HCT116 (cell line): ENCODE data around the gene CENPB. TPM values are rescaled to one million over a fixed set of nuclear protein-coding genes. Genes with fewer than 3 reads are reported as not detected.

Source experiments
- ATAC-seq: fragments of 200-7000 bp; cut with Tn5 transposase; 2 replicates; pipeline ENCODE4 v1.9.1; 2020; ENCODE audit warnings: mild to moderate bottlenecking, moderate library complexity
- BruUV-seq: library from RNA; stranded (reverse); fragments of 400-500 nt; replicated peaks from 2 replicates; lab custom pipeline; 2021; lab: Mats Ljungman, UMichigan
- CTCF ChIA-PET: fragments of 300-600 bp; sonication (Branson Sonifier 250); formaldehyde crosslinking; loops from one replicate; lab custom pipeline; 2021; ENCODE audit warnings: antibody characterized with exemption; lab: Charles Lee
- POLR2A ChIA-PET: fragments of 300-600, 350-600 bp; sonication (Branson Sonifier 250); formaldehyde crosslinking; loops from one replicate; lab custom pipeline; 2021; ENCODE audit warnings: antibody characterized with exemption; lab: Charles Lee
- RAD21 ChIA-PET, 2 experiments: fragments of 300-600 bp; sonication (Branson Sonifier 250); formaldehyde crosslinking; loops; one replicate each; lab custom pipeline; 2023; ENCODE audit warnings: low total read pairs in 2 of 2; ENCODE audit not compliant: uncharacterized antibody in 2 of 2, unreplicated experiment in 2 of 2, low non-redundant PET in 1 of 2; lab: Charles Lee
- DNase-seq: peaks from one replicate; pipeline ENCODE4 v3.0.0-alpha.2; 2010; ENCODE audit warnings: low read depth, low spot score
- H2AFZ ChIP-seq: fragments of 200-600 bp; shearing (Covaris generic), sonication (generic); 2 replicates; pipeline ENCODE4 v1.6.1; 2017; ENCODE audit warnings: low read depth, mixed run types, mixed read lengths, antibody characterized with exemption, low read length; ENCODE audit not compliant: poor library complexity, severe bottlenecking
- H3K27ac ChIP-seq: 2 replicates; pipeline ENCODE4 v1.5.1; 2012; ENCODE audit warnings: low read depth, low read length
- H3K27me3 ChIP-seq: fragments of 200-600 bp; sonication (generic); 2 replicates; pipeline ENCODE4 v1.6.1; 2016; ENCODE audit warnings: mixed run types, low read length, mixed read lengths; ENCODE audit not compliant: insufficient read depth
- H3K36me3 ChIP-seq, 2 experiments: fragments of 200-500 bp in 1 of 2; fragments of 200-600 bp in 1 of 2; sonication (Bioruptor generic) in 1 of 2; sonication (generic) in 1 of 2; 2 replicates each; pipeline versions ENCODE4 v1.5.1 to v1.6.1; 2014 to 2016; ENCODE audit warnings: low read length in 2 of 2, inconsistent platforms in 1 of 2, mixed read lengths in 1 of 2, mixed run types in 1 of 2; ENCODE audit not compliant: insufficient read depth in 2 of 2, control insufficient read depth in 1 of 2
- H3K4me1 ChIP-seq, 2 experiments: fragments of 200-600 bp in 1 of 2; sonication (generic) in 1 of 2; 2 replicates each; pipeline versions ENCODE4 v1.5.1 to v1.6.1; 2012 to 2017; ENCODE audit warnings: low read length in 2 of 2, inconsistent platforms in 1 of 2, mild to moderate bottlenecking in 1 of 2, mixed read lengths in 1 of 2, mixed run types in 1 of 2, moderate library complexity in 1 of 2; ENCODE audit not compliant: insufficient read depth in 2 of 2, control insufficient read depth in 1 of 2
- H3K4me2 ChIP-seq: fragments of 200-600 bp; sonication (generic); 2 replicates; pipeline ENCODE4 v1.6.1; 2017; ENCODE audit warnings: mixed run types, low read length, mixed read lengths
- H3K4me3 ChIP-seq, 2 experiments: fragments of 200-600 bp in 1 of 2; sonication (generic) in 1 of 2; replicated peaks in 1 of 2; 2 replicates each; pipeline ENCODE4 v1.5.1; 2011 to 2016; ENCODE audit warnings: low read length in 2 of 2, control low read depth in 1 of 2, low read depth in 1 of 2, mild to moderate bottlenecking in 1 of 2, mixed read lengths in 1 of 2, mixed run types in 1 of 2
- H3K79me2 ChIP-seq: fragments of 200-600 bp; sonication (generic); 2 replicates; pipeline ENCODE4 v1.6.1; 2017; ENCODE audit warnings: mild to moderate bottlenecking, mixed run types, low read length, moderate library complexity, mixed read lengths; ENCODE audit not compliant: insufficient read depth
- H3K9ac ChIP-seq: fragments of 200-600 bp; sonication (generic); 2 replicates; pipeline ENCODE4 v1.6.1; 2016; ENCODE audit warnings: low read length, mixed read lengths
- H3K9me2 ChIP-seq: fragments of 200-600 bp; sonication (generic), shearing (Covaris generic); 2 replicates; pipeline ENCODE4 v1.6.1; 2017; ENCODE audit warnings: mixed run types, mild to moderate bottlenecking, moderate library complexity; ENCODE audit not compliant: insufficient read depth
- H3K9me3 ChIP-seq, 2 experiments: fragments of 200-500 bp in 1 of 2; fragments of 200-600 bp in 1 of 2; sonication (Bioruptor generic) in 1 of 2; sonication (generic) in 1 of 2; 2 replicates each; pipeline ENCODE4 v1.6.1; 2014 to 2017; ENCODE audit warnings: low read length in 2 of 2, mixed read lengths in 2 of 2, inconsistent platforms in 1 of 2, low read depth in 1 of 2, mild to moderate bottlenecking in 1 of 2, mixed run types in 1 of 2, moderate library complexity in 1 of 2; ENCODE audit not compliant: control insufficient read depth in 1 of 2, insufficient read depth in 1 of 2
- H4K20me1 ChIP-seq: fragments of 200-600 bp; sonication (generic), shearing (Covaris generic); 2 replicates; pipeline ENCODE4 v1.6.1; 2017; ENCODE audit warnings: mixed run types, mild to moderate bottlenecking, moderate library complexity; ENCODE audit not compliant: insufficient read depth
- CBX3 ChIP-seq: IDR thresholded peaks from 2 replicates; pipeline ENCODE4 v1.6.1; 2012; ENCODE audit warnings: low read depth
- EZH2 ChIP-seq: fragments of 200-600 bp; sonication (generic); IDR thresholded peaks from 2 replicates; pipeline ENCODE4 v1.6.1; 2017; ENCODE audit warnings: antibody characterized with exemption, mixed run types
- EZH2phosphoT487 ChIP-seq: fragments of 200-600 bp; IDR thresholded peaks from 2 replicates; pipeline ENCODE4 v1.6.1; 2018; ENCODE audit warnings: antibody characterized with exemption, borderline replicate concordance
- JUND ChIP-seq: IDR thresholded peaks from 2 replicates; pipeline ENCODE4 v1.6.1; 2012
- MAX ChIP-seq: IDR thresholded peaks from 2 replicates; pipeline ENCODE4 v1.6.1; 2012
- POLR2AphosphoS5 ChIP-seq: IDR thresholded peaks from 2 replicates; pipeline ENCODE4 v1.6.1; 2011; ENCODE audit warnings: mild to moderate bottlenecking, low read depth, low read length, moderate library complexity
- RAD21 ChIP-seq: IDR thresholded peaks from 2 replicates; pipeline ENCODE4 v1.6.1; 2012; ENCODE audit warnings: low read depth, mild to moderate bottlenecking
- REST ChIP-seq: IDR thresholded peaks from 2 replicates; pipeline ENCODE4 v1.6.1; 2012; ENCODE audit warnings: low read depth
- SIN3A ChIP-seq: IDR thresholded peaks from 2 replicates; pipeline ENCODE4 v1.6.1; 2012; ENCODE audit warnings: low read depth
- SRF ChIP-seq: IDR thresholded peaks from 2 replicates; pipeline ENCODE4 v1.6.1; 2012; ENCODE audit warnings: low read depth
- TCF7L2 ChIP-seq: IDR thresholded peaks from 2 replicates; pipeline ENCODE4 v1.7.0; 2011; ENCODE audit warnings: borderline replicate concordance, inconsistent platforms; ENCODE audit not compliant: insufficient read depth, insufficient read length; ENCODE audit errors: extremely low read depth
- ZNF274 ChIP-seq: fragments of 200-500 bp; sonication (Bioruptor generic); IDR thresholded peaks from 2 replicates; pipeline ENCODE4 v1.6.1; 2014; ENCODE audit warnings: mild to moderate bottlenecking, low read depth, low read length, inconsistent platforms
- intact Hi-C: fragments of 100-400 bp; cut with micrococcal nuclease; formaldehyde crosslinking; loops from 2 replicates; pipeline ENCODE4 v1.10.0; 2022
- total RNA-seq: library from RNA; stranded (reverse); gene quantifications from one replicate; pipeline ENCODE4 v1.2.1, GENCODE V29; 2021; ENCODE audit not compliant: unreplicated experiment

Gene CENPB
- total RNA-seq, 1 experiment from 2014 or later, result 67.2 TPM

GRCh38 chr20:3764659-3765058 lies 21.9 kb downstream of the CENPB start:
- no TSS peak for BruUV-seq
- H2AFZ ChIP-seq, result no peak overlapping the region
- no peaks in the 10 kb centered on the region for H3K27me3 ChIP-seq
- no peak overlapping the region for H3K27ac ChIP-seq
- peaks cover 3 to 10% of the 10 kb centered on the region in 2 experiments; a peak in 2 of 4 replicates for H3K36me3 ChIP-seq
- H3K9me3 ChIP-seq, result no peaks in the 10 kb centered on the region
- no peak for TF ChIP-seq SRF
- TF ChIP-seq JUND, result no peak
- no peak for TF ChIP-seq TCF7L2
- TF ChIP-seq EZH2, result no peak
- no peak for TF ChIP-seq SIN3A
- TF ChIP-seq EZH2phosphoT487, result no peak
- DNase-seq, result no peak
- H3K4me2 ChIP-seq, result no peak overlapping the region
- ChIA-PET RAD21 (no interaction called here), CTCF (no interaction called here), POLR2A (no interaction called here)
- intact Hi-C loops, result loop anchor here (5.0 kb wide), 1 partner anchor 202 kb away; no protein-coding TSS in a partner anchor
- H4K20me1 ChIP-seq, result no peaks in the 10 kb centered on the region
- ATAC-seq, result no peak
- no peaks in the 10 kb centered on the region for H3K9me2 ChIP-seq
- H3K4me1 ChIP-seq, result peaks cover 12 to 31% of the 10 kb centered on the region in 2 experiments
- H3K9ac ChIP-seq, result no peak overlapping the region
- no peak overlapping the region for H3K4me3 ChIP-seq
- peaks cover 56% of the 10 kb centered on the region for H3K79me2 ChIP-seq

GRCh38 chr20:3763671-3764601 lies 22.6 kb downstream of the CENPB start:
- H3K9me2 ChIP-seq, result no peaks in the 10 kb centered on the region
- RAD21 ChIA-PET, result no interaction called here
- no peak overlapping the region for H3K4me3 ChIP-seq
- no peaks in the 10 kb centered on the region for H3K27me3 ChIP-seq
- no peak overlapping the region for H3K9ac ChIP-seq
- intact Hi-C loops, result no loop called here
- no peaks in the 10 kb centered on the region for H3K9me3 ChIP-seq
- CTCF ChIA-PET, result no interaction called here
- no peak overlapping the region; the same call in 1 of the 2 replicates for H3K27ac ChIP-seq
- peaks cover 56% of the 10 kb centered on the region for H3K79me2 ChIP-seq
- ATAC-seq (no peak), DNase-seq (no peak)
- H3K36me3 ChIP-seq, result peaks cover 3 to 11% of the 10 kb centered on the region in 2 experiments; a peak in 2 of 4 replicates
- no peak overlapping the region for H2AFZ ChIP-seq
- POLR2A ChIA-PET, result no interaction called here
- H3K4me2 ChIP-seq, result no peak overlapping the region
- BruUV-seq, result no TSS peak
- peaks cover 5 to 24% of the 10 kb centered on the region in 2 experiments for H3K4me1 ChIP-seq
- no peaks in the 10 kb centered on the region for H4K20me1 ChIP-seq
- TF ChIP-seq REST (no peak), RAD21 (no peak), JUND (no peak), TCF7L2 (no peak), SRF (no peak), ZNF274 (no peak), MAX (no peak), POLR2AphosphoS5 (no peak), SIN3A (no peak), CBX3 (no peak)
